Panc1 (cell line): Measurements from ENCODE around the gene PSTPIP1. TPM values are rescaled to one million over a fixed set of nuclear protein-coding genes. Genes with fewer than 3 reads are reported as not detected.

Source experiments
- ATAC-seq: fragments of 200-7000 bp; cut with Tn5 transposase; 2 replicates; pipeline ENCODE4 v1.9.1; 2020; ENCODE audit warnings: mild to moderate bottlenecking, moderate library complexity
- BruUV-seq: library from RNA; stranded (reverse); fragments of 400-500 nt; replicated peaks from 2 replicates; lab custom pipeline; 2021; lab: Mats Ljungman, UMichigan
- CTCF ChIA-PET: fragments of 300-600 bp; sonication (Branson Sonifier 250); formaldehyde crosslinking; loops from one replicate; lab custom pipeline; 2022; ENCODE audit warnings: antibody characterized with exemption; lab: Charles Lee
- POLR2A ChIA-PET: fragments of 300-600 bp; sonication (Branson Sonifier 250); formaldehyde crosslinking; loops from one replicate; lab custom pipeline; 2022; ENCODE audit warnings: antibody characterized with exemption; lab: Charles Lee
- DNase-seq: peaks from one replicate; pipeline ENCODE4 v3.0.0-alpha.2; 2010; ENCODE audit warnings: low read depth, low spot score
- H3K27ac ChIP-seq: 2 replicates; pipeline ENCODE4 v1.5.1; 2011; ENCODE audit warnings: mild to moderate bottlenecking, low read length, inconsistent platforms
- H3K27me3 ChIP-seq: fragments of 200-500 bp; sonication (Bioruptor generic); 2 replicates; pipeline ENCODE4 v1.6.0; 2014; ENCODE audit warnings: low read length, inconsistent platforms; ENCODE audit not compliant: control insufficient read depth, insufficient read depth
- H3K36me3 ChIP-seq: fragments of 200-500 bp; sonication (Bioruptor generic); 2 replicates; pipeline ENCODE4 v1.5.1; 2014; ENCODE audit warnings: inconsistent platforms, mild to moderate bottlenecking, low read length, moderate library complexity; ENCODE audit not compliant: control insufficient read depth, insufficient read depth
- H3K4me1 ChIP-seq: 2 replicates; pipeline ENCODE4 v1.5.1; 2011; ENCODE audit warnings: inconsistent platforms, mild to moderate bottlenecking, low read length, moderate library complexity; ENCODE audit not compliant: control insufficient read depth, insufficient read depth
- H3K4me3 ChIP-seq, 2 experiments: 2 replicates each; pipeline ENCODE4 v1.5.1; 2011 to 2012; ENCODE audit warnings: low read depth in 2 of 2, low read length in 2 of 2, mild to moderate bottlenecking in 2 of 2, inconsistent platforms in 1 of 2, moderate library complexity in 1 of 2
- H3K9me3 ChIP-seq: fragments of 200-500 bp; sonication (Bioruptor generic); 2 replicates; pipeline ENCODE4 v1.5.1; 2014; ENCODE audit warnings: low read depth, mild to moderate bottlenecking, inconsistent platforms, low read length, moderate library complexity; ENCODE audit not compliant: control insufficient read depth, insufficient read depth
- POLR2AphosphoS5 ChIP-seq: IDR thresholded peaks from 2 replicates; pipeline ENCODE4 v1.6.1; 2012; ENCODE audit warnings: mild to moderate bottlenecking, low read depth, low read length, moderate library complexity
- SIN3A ChIP-seq: IDR thresholded peaks from 2 replicates; pipeline ENCODE4 v1.6.1; 2012; ENCODE audit warnings: low read depth, mild to moderate bottlenecking, low read length, moderate library complexity, borderline replicate concordance; ENCODE audit not compliant: insufficient read depth
- TCF7L2 ChIP-seq: IDR thresholded peaks from 2 replicates; pipeline ENCODE4 v1.6.1; 2011; ENCODE audit warnings: mild to moderate bottlenecking, low read depth, low read length, inconsistent platforms
- in situ Hi-C: cut with HindIII; loops from 2 replicates; pipeline ENCODE4 v1.10.0; 2016; ENCODE audit warnings: low sequenced_read_pairs, low pct_unique_long_range_greater_than_20kb
- intact Hi-C: fragments of 100-400 bp; cut with micrococcal nuclease; formaldehyde crosslinking; loops from one replicate; pipeline ENCODE4 v1.10.0; 2022; ENCODE audit not compliant: unreplicated experiment
- total RNA-seq: library from RNA; stranded (reverse); gene quantifications from one replicate; pipeline ENCODE4 v1.2.1, GENCODE V29; 2021; ENCODE audit not compliant: unreplicated experiment
- TF ChIP-seq, protein P1 (sequence below), 2 experiments: IDR thresholded peaks; 2 replicates each; pipeline ENCODE4 v1.6.1; 2011 to 2012; ENCODE audit warnings: low read depth in 2 of 2, control low read depth in 1 of 2, low read length in 1 of 2, mild to moderate bottlenecking in 1 of 2, moderate library complexity in 1 of 2; ENCODE audit not compliant: insufficient read depth in 1 of 2
- TF ChIP-seq, protein P2 (sequence below): fragments of 450-650 bp; IDR thresholded peaks from 2 replicates; pipeline ENCODE4 v1.5.1; 2017; ENCODE audit warnings: mild to moderate bottlenecking

Gene PSTPIP1
- total RNA-seq, 1 experiment from 2014 or later = 0.46 TPM

GRCh38 chr15:76987896-76988860 is 6.7 kb upstream of the PSTPIP1 start:
- Histone ChIP-seq H3K4me1 (no peaks in the 10 kb centered on the region), H3K9me3 (no peaks in the 10 kb centered on the region), H3K36me3 (no peaks in the 10 kb centered on the region), H3K4me3 (no peak overlapping the region), H3K27ac (no peak overlapping the region), H3K27me3 (no peaks in the 10 kb centered on the region; the same call in 1 of the 2 replicates)
- no TSS peak for BruUV-seq
- ChIA-PET POLR2A (interaction anchor here (0.7 kb wide), 1 partner anchor 10 kb away, joined by 3 read pairs; no protein-coding TSS in a partner anchor), CTCF (no interaction called here)
- no peak for TF ChIP-seq TCF7L2
- TF ChIP-seq, protein P1, sequence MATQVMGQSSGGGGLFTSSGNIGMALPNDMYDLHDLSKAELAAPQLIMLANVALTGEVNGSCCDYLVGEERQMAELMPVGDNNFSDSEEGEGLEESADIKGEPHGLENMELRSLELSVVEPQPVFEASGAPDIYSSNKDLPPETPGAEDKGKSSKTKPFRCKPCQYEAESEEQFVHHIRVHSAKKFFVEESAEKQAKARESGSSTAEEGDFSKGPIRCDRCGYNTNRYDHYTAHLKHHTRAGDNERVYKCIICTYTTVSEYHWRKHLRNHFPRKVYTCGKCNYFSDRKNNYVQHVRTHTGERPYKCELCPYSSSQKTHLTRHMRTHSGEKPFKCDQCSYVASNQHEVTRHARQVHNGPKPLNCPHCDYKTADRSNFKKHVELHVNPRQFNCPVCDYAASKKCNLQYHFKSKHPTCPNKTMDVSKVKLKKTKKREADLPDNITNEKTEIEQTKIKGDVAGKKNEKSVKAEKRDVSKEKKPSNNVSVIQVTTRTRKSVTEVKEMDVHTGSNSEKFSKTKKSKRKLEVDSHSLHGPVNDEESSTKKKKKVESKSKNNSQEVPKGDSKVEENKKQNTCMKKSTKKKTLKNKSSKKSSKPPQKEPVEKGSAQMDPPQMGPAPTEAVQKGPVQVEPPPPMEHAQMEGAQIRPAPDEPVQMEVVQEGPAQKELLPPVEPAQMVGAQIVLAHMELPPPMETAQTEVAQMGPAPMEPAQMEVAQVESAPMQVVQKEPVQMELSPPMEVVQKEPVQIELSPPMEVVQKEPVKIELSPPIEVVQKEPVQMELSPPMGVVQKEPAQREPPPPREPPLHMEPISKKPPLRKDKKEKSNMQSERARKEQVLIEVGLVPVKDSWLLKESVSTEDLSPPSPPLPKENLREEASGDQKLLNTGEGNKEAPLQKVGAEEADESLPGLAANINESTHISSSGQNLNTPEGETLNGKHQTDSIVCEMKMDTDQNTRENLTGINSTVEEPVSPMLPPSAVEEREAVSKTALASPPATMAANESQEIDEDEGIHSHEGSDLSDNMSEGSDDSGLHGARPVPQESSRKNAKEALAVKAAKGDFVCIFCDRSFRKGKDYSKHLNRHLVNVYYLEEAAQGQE (IDR thresholded peaks at IDR 0.05; ENCODE audit: insufficient read depth in 1 of 2, low read depth in 2 of 2, low read length in 1 of 2) = no peak
- TF ChIP-seq, protein P2, sequence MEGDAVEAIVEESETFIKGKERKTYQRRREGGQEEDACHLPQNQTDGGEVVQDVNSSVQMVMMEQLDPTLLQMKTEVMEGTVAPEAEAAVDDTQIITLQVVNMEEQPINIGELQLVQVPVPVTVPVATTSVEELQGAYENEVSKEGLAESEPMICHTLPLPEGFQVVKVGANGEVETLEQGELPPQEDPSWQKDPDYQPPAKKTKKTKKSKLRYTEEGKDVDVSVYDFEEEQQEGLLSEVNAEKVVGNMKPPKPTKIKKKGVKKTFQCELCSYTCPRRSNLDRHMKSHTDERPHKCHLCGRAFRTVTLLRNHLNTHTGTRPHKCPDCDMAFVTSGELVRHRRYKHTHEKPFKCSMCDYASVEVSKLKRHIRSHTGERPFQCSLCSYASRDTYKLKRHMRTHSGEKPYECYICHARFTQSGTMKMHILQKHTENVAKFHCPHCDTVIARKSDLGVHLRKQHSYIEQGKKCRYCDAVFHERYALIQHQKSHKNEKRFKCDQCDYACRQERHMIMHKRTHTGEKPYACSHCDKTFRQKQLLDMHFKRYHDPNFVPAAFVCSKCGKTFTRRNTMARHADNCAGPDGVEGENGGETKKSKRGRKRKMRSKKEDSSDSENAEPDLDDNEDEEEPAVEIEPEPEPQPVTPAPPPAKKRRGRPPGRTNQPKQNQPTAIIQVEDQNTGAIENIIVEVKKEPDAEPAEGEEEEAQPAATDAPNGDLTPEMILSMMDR = no peak
- no peak for TF ChIP-seq SIN3A
- TF ChIP-seq POLR2AphosphoS5 = no peak
- no peak for ATAC-seq
- in situ Hi-C loops (no loop called here), intact Hi-C loops (no loop called here)
- no peak for DNase-seq

- CTCF ChIA-PET = no interaction called here
- TF ChIP-seq POLR2AphosphoS5 (no peak), TCF7L2 (no peak), SIN3A (no peak)
- TF ChIP-seq, protein P1 (IDR thresholded peaks at IDR 0.05; ENCODE audit: insufficient read depth in 1 of 2, low read depth in 2 of 2, low read length in 1 of 2) = no peak
- TF ChIP-seq, protein P2 = no peak
- in situ Hi-C loops = no loop called here
These were observed 5.8 kb upstream of the PSTPIP1 start for GRCh38 chr15:76988867-76989780.

More at GRCh38 chr15:76988867-76989780, 5.8 kb upstream of the PSTPIP1 start:
- POLR2A ChIA-PET = interaction anchor here (0.7 kb wide), 1 partner anchor 660 kb away, joined by 6 read pairs; no protein-coding TSS in a partner anchor
- Histone ChIP-seq H3K4me3 (no peak overlapping the region), H3K4me1 (no peaks in the 10 kb centered on the region), H3K27me3 (no peaks in the 10 kb centered on the region; the same call in 1 of the 2 replicates), H3K27ac (no peak overlapping the region), H3K9me3 (no peaks in the 10 kb centered on the region), H3K36me3 (no peaks in the 10 kb centered on the region)
- intact Hi-C loops = no loop called here
- ATAC-seq = no peak
- no TSS peak for BruUV-seq
- DNase-seq = no peak
